Central memory CD8-positive, alpha-beta T cell (primary cell): Measurements from ENCODE around the gene HLA-DMB.

ENCODE experiments used
- ATAC-seq: fragments of 150-1000 bp; cut with Tn5 transposase; replicated peaks from 2 replicates; pipeline ENCODE4 v1.10.0; 2022; ENCODE audit warnings: mild to moderate bottlenecking, moderate FRiP score, moderate number of reproducible peaks; ENCODE audit not compliant: poor library complexity, severe bottlenecking; ENCODE audit errors: extremely low read depth
- DNase-seq, 2 donors: peaks; one replicate each; pipeline ENCODE4 v3.0.0; 2021; ENCODE audit warnings: low spot score in 2 of 2
- H3K27ac Mint-ChIP-seq: one replicate; pipeline ENCODE4 v1.8.0; 2022; ENCODE audit warnings: low read depth, mild to moderate bottlenecking, moderate library complexity, mixed read lengths
- H3K27me3 Mint-ChIP-seq: one replicate; pipeline ENCODE4 v1.8.0; 2022; ENCODE audit warnings: mixed read lengths
- H3K36me3 Mint-ChIP-seq: one replicate; pipeline ENCODE4 v1.8.0; 2022; ENCODE audit warnings: mild to moderate bottlenecking, moderate library complexity, mixed read lengths; ENCODE audit not compliant: insufficient read depth
- H3K4me1 Mint-ChIP-seq: one replicate; pipeline ENCODE4 v1.8.0; 2022; ENCODE audit warnings: mixed read lengths
- H3K4me3 Mint-ChIP-seq: one replicate; pipeline ENCODE4 v1.8.0; 2022; ENCODE audit warnings: mild to moderate bottlenecking, moderate library complexity, mixed read lengths
- H3K9me3 Mint-ChIP-seq: one replicate; pipeline ENCODE4 v1.8.0; 2022; ENCODE audit warnings: mixed read lengths

The HLA-DMB gene

GRCh38 chr6:32976334-32977069 lies 35.7 kb upstream of the HLA-DMB start:
- Mint-ChIP-seq H3K4me1 (peaks cover 77% of the 10 kb centered on the region), H3K9me3 (no peaks in the 10 kb centered on the region), H3K27ac (peak overlapping the region; percentile 99), H3K36me3 (peaks cover 96% of the 10 kb centered on the region), H3K27me3 (no peaks in the 10 kb centered on the region), H3K4me3 (peak overlapping the region; percentile 97)
- ATAC-seq: no peak
- DNase-seq: no peak

- H3K9me3 Mint-ChIP-seq: no peaks in the 10 kb centered on the region
- H3K4me3 Mint-ChIP-seq: peak overlapping the region; percentile 97
- peak overlapping the region; percentile 99 for H3K27ac Mint-ChIP-seq
- peaks cover 80% of the 10 kb centered on the region for H3K4me1 Mint-ChIP-seq
- no peaks in the 10 kb centered on the region for H3K27me3 Mint-ChIP-seq
- ATAC-seq: no peak
- peaks cover 98% of the 10 kb centered on the region for H3K36me3 Mint-ChIP-seq
- DNase-seq: no peak
Observed at GRCh38 chr6:32975886-32976285, 35.1 kb upstream of the HLA-DMB start.

GRCh38 chr6:32974541-32975308 lies 33.9 kb upstream of the HLA-DMB start:
- H3K4me3 Mint-ChIP-seq: peak overlapping the region; percentile 97
- H3K27ac Mint-ChIP-seq: peak overlapping the region; percentile 99
- H3K27me3 Mint-ChIP-seq: no peaks in the 10 kb centered on the region
- peaks cover 93% of the 10 kb centered on the region for H3K36me3 Mint-ChIP-seq
- ATAC-seq: no peak
- H3K4me1 Mint-ChIP-seq: peaks cover 83% of the 10 kb centered on the region
- no peak for DNase-seq
- H3K9me3 Mint-ChIP-seq: no peaks in the 10 kb centered on the region

GRCh38 chr6:32974016-32974333 lies 33.1 kb upstream of the HLA-DMB start:
- peaks cover 93% of the 10 kb centered on the region for H3K36me3 Mint-ChIP-seq
- peak overlapping the region; percentile 99 for H3K27ac Mint-ChIP-seq
- no peaks in the 10 kb centered on the region for H3K27me3 Mint-ChIP-seq
- peak overlapping the region; percentile 97 for H3K4me3 Mint-ChIP-seq
- peaks cover 81% of the 10 kb centered on the region for H3K4me1 Mint-ChIP-seq
- ATAC-seq (no peak), DNase-seq (no peak)
- no peaks in the 10 kb centered on the region for H3K9me3 Mint-ChIP-seq

- ATAC-seq (no peak), DNase-seq (no peak)
- peaks cover 90% of the 10 kb centered on the region for H3K36me3 Mint-ChIP-seq
- peak overlapping the region; percentile 97 for H3K4me3 Mint-ChIP-seq
- H3K27ac Mint-ChIP-seq: peak overlapping the region; percentile 99
- no peaks in the 10 kb centered on the region for H3K27me3 Mint-ChIP-seq
- peaks cover 77% of the 10 kb centered on the region for H3K4me1 Mint-ChIP-seq
- H3K9me3 Mint-ChIP-seq: no peaks in the 10 kb centered on the region
Observed at GRCh38 chr6:32973144-32974015, 32.6 kb upstream of the HLA-DMB start.

- DNase-seq (peak in 1 of 2 donors; percentile 46), ATAC-seq (peak; percentile 22)
- Mint-ChIP-seq H3K4me3 (peak overlapping the region; percentile 97), H3K9me3 (no peaks in the 10 kb centered on the region), H3K4me1 (peaks cover 75% of the 10 kb centered on the region), H3K27ac (peak overlapping the region; percentile 99), H3K27me3 (no peaks in the 10 kb centered on the region), H3K36me3 (peaks cover 85% of the 10 kb centered on the region)
Observed at GRCh38 chr6:32972353-32973143, 31.7 kb upstream of the HLA-DMB start.

- no peaks in the 10 kb centered on the region for H3K9me3 Mint-ChIP-seq
- no peaks in the 10 kb centered on the region for H3K27me3 Mint-ChIP-seq
- peaks cover 75% of the 10 kb centered on the region for H3K4me1 Mint-ChIP-seq
- ATAC-seq: peak; percentile 63
- peak overlapping the region; percentile 97 for H3K4me3 Mint-ChIP-seq
- H3K27ac Mint-ChIP-seq: peak overlapping the region; percentile 99
- peaks cover 77% of the 10 kb centered on the region for H3K36me3 Mint-ChIP-seq
- DNase-seq: peak; percentile 99 to 100
Observed at GRCh38 chr6:32971581-32972352, 30.9 kb upstream of the HLA-DMB start.

- H3K9me3 Mint-ChIP-seq: no peaks in the 10 kb centered on the region
- H3K4me3 Mint-ChIP-seq: peak overlapping the region; percentile 97
- H3K4me1 Mint-ChIP-seq: peaks cover 75% of the 10 kb centered on the region
- peak overlapping the region; percentile 99 for H3K27ac Mint-ChIP-seq
- DNase-seq (no peak), ATAC-seq (no peak)
- H3K27me3 Mint-ChIP-seq: no peaks in the 10 kb centered on the region
- peaks cover 72% of the 10 kb centered on the region for H3K36me3 Mint-ChIP-seq
Observed at GRCh38 chr6:32971242-32971580, 30.4 kb upstream of the HLA-DMB start.

GRCh38 chr6:32970413-32971241 lies 29.8 kb upstream of the HLA-DMB start:
- Mint-ChIP-seq H3K27ac (peak overlapping the region; percentile 99), H3K4me3 (peak overlapping the region; percentile 97), H3K27me3 (no peaks in the 10 kb centered on the region), H3K4me1 (peaks cover 74% of the 10 kb centered on the region), H3K36me3 (peaks cover 66% of the 10 kb centered on the region), H3K9me3 (no peaks in the 10 kb centered on the region)
- no peak for ATAC-seq
- peak in 1 of 2 donors; percentile 40 for DNase-seq

- DNase-seq (peak; percentile 47 to 51), ATAC-seq (no peak)
- no peaks in the 10 kb centered on the region for H3K9me3 Mint-ChIP-seq
- H3K27ac Mint-ChIP-seq: peak overlapping the region; percentile 99
- H3K4me1 Mint-ChIP-seq: peaks cover 74% of the 10 kb centered on the region
- H3K27me3 Mint-ChIP-seq: no peaks in the 10 kb centered on the region
- peaks cover 59% of the 10 kb centered on the region for H3K36me3 Mint-ChIP-seq
- H3K4me3 Mint-ChIP-seq: peak overlapping the region; percentile 97
Observed at GRCh38 chr6:32969685-32970412, 29.0 kb upstream of the HLA-DMB start.
